Right ventricle myocardium inferior (tissue), 1 donor: ENCODE measurements around the gene LRRFIP1. TPM values are rescaled to one million over a fixed set of nuclear protein-coding genes. Genes with fewer than 3 reads are reported as not detected.
"Not testable (repeated sequence)": the region's sequence is repeated elsewhere in the genome, so short reads cannot be mapped to it uniquely, and the experiment has no call there.

Source experiments
- ATAC-seq: fragments of 200-7000 bp; cut with Tn5 transposase; one replicate; pipeline ENCODE4 v1.9.1; 2020; ENCODE audit warnings: mild to moderate bottlenecking, moderate library complexity
- DNase-seq: peaks from one replicate; pipeline ENCODE4 v3.0.0; 2021; ENCODE audit errors: missing footprints
- intact Hi-C: fragments of 100-400 bp; cut with DNase I; formaldehyde crosslinking; loops from one replicate; pipeline ENCODE4 v1.11.0; 2022
- total RNA-seq: library from RNA; stranded (reverse); fragmentation: NEBNext Ultra II Directional; extraction: Animal tissue kit (Norgen Biotek cat#: 25700); gene quantifications from one replicate; pipeline ENCODE4 v1.2.1, GENCODE V29; 2021
- donor health status: DM: no; HTN: yes; CAD: no; lungs with severe emphysema.

LRRFIP1 gene
- total RNA-seq, 1 donor from 2014 or later: 104 TPM

GRCh38 chr2:237669283-237669627 is 41.9 kb downstream of the LRRFIP1 start:
- intact Hi-C loops: no loop called here
- no peak for ATAC-seq
- no peak for DNase-seq

DNA sequence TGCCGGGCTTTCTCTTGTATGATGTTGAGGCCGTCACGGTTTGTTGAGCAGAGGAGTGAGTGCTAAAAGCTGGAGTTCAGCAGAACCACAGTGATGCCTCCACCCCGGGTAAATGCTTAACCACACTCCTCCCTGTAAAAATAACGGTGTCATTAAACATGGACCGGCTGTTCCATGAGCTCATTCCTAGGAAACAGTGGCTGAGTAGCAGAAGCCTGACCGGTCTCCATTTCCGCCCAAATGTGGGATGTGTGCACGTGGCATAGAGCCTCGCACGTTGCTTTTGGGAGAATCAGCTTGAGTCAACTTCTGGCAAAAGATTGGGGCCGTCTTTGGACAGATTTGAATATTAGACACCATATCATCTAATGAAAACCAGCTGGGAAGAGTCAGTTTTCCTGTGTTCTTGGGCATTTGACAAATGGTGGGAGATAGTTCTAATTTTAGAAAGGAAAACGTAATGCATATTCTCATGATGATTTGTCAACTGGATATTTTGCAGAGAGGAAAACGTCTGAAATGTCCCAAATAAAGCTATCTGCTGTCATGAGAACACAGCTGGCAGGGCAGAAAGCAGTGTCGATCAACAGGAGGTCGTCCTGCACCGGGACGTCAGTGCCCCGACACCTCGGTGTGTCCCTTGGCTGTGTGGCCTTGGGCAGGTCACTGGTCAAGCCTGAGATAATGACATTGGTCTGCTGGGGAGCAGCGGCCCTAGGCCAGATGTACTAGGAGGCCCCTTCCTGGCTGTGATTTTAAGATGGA is 42.4 kb downstream of the LRRFIP1 start:
- intact Hi-C loops: loop anchor here (5.0 to 10.0 kb wide), 2 partner anchors 88 to 595 kb away; no protein-coding TSS in a partner anchor
- ATAC-seq: peak; percentile 85
- DNase-seq: peak; percentile 74

DNA sequence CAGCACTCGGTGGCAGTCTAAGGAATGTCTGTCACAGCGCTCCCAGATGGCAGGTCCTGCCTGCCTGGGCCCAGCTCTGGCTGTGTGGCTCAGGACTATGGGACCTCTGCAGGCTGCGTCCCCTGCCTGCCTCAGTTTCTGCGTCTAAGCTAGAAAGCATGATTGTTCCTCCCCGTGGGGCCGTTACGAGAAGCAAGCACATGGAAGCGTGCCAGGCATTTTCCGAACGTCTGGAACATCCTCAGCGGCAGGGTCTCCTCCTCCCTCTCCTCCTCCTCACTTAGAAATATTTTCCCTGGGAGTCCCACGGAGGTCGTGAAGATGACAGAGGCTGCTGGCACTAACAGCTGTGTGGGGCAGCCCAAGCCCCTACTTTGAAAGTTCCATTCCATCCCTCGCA is 43.3 kb downstream of the LRRFIP1 start:
- intact Hi-C loops: loop anchor here (5.0 to 10.0 kb wide), 2 partner anchors 88 to 594 kb away; no protein-coding TSS in a partner anchor

GRCh38 chr2:237671466-237672138 is 44.2 kb downstream of the LRRFIP1 start:
- DNase-seq: no peak
- intact Hi-C loops: loop anchor here (5.0 to 10.0 kb wide), 2 partner anchors 89 to 593 kb away; no protein-coding TSS in a partner anchor

More for the DNA sequence above, 43.3 kb downstream of the LRRFIP1 start:
- ATAC-seq (no peak), DNase-seq (no peak)

GRCh38 chr2:237672731-237673129 is 45.3 kb downstream of the LRRFIP1 start:
- DNase-seq (no peak), ATAC-seq (no peak)
- intact Hi-C loops: loop anchor here (1.0 to 10.0 kb wide), 3 partner anchors 73 to 592 kb away; no protein-coding TSS in a partner anchor

More at GRCh38 chr2:237671466-237672138, 44.2 kb downstream of the LRRFIP1 start:
- no peak for ATAC-seq

GRCh38 chr2:237673130-237674001 is 46.0 kb downstream of the LRRFIP1 start:
- peak; percentile 8 for ATAC-seq
- intact Hi-C loops: loop anchor here (1.0 to 10.0 kb wide), 4 partner anchors 19 to 591 kb away; no protein-coding TSS in a partner anchor
- DNase-seq: peak; percentile 94

GRCh38 chr2:237674731-237675276 is 47.4 kb downstream of the LRRFIP1 start:
- ATAC-seq (peak; percentile 82), DNase-seq (peak; percentile 94)
- intact Hi-C loops: loop anchor here (2.0 to 10.0 kb wide), 3 partner anchors 18 to 590 kb away; no protein-coding TSS in a partner anchor

DNA sequence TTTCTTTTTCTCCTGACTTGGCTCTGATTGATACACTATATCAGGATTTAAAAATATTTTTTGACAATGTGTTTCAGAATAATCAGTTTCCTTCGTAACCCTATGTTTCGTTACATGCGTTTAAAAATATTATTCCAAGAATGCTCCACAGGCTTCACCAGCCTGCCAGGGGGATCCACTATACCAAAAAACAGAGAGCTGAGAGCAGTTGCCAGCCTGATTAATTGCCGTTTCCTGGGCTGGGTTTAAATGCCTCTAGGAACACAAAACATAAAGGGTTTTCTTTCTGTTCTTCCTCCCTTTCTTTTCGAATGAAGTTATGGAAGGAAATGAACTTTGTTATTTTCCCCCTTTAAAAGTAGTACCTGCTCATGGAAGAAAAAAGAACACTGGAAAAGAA is 47.9 kb downstream of the LRRFIP1 start:
- intact Hi-C loops: loop anchor here (2.0 to 10.0 kb wide), 2 partner anchors 17 to 589 kb away; no protein-coding TSS in a partner anchor
- DNase-seq: no peak
- ATAC-seq: no peak

GRCh38 chr2:237680702-237681478 is 53.5 kb downstream of the LRRFIP1 start:
- intact Hi-C loops: no loop called here
- ATAC-seq: no peak
- DNase-seq: no peak

DNA sequence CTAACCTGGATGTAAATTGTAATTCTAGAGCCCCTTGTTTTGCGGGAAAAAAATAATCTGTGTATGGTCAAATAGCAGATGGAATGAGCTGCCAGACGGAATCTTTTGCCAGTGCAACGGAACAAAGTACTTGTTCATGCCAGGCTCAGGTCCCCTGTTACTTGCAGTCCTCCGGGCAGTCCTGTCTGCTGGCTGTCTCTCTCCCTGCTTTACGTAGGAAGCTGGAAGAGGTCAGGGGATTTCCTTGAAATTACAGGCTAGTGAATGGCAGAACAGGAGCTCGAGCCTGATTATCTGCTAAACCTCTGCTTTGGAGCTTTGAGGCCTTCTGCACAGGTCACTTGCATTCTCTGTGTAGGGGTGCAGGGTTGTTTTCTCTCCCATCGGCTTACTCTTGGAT is 54.8 kb downstream of the LRRFIP1 start:
- intact Hi-C loops: no loop called here
- ATAC-seq (no peak), DNase-seq (peak; percentile 41)

GRCh38 chr2:237682856-237683670 is 55.7 kb downstream of the LRRFIP1 start:
- DNase-seq (peak; percentile 55), ATAC-seq (no peak)
- intact Hi-C loops: no loop called here

GRCh38 chr2:237685408-237685807 is 58.0 kb downstream of the LRRFIP1 start:
- intact Hi-C loops: no loop called here
- no peak for ATAC-seq
- peak; percentile 6 for DNase-seq

DNA sequence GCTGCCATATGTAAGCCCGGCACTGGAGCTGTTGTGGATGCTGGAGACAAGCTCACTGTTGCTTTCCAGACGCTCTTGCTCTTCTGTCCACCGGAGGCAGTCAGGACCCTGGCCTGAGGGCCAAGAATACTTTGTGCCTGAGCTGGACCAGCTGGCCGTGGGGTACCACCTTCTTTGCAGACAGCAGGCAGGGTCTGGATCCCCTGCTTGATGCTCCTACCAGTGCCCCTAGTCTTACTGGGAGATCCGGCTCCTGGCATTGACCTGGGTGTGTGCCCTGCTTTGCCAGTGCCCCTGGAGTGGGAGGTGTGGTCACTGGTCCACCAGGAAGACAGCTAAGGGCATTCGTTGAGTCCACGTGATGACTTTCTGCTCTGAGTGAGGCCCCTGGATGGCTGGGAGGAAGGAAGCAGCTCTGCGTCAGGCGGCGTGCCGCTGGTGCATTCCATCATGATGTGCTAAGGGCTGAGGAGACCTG is 59.3 kb downstream of the LRRFIP1 start:
- no peak for ATAC-seq
- peak; percentile 80 for DNase-seq
- intact Hi-C loops: no loop called here

DNA sequence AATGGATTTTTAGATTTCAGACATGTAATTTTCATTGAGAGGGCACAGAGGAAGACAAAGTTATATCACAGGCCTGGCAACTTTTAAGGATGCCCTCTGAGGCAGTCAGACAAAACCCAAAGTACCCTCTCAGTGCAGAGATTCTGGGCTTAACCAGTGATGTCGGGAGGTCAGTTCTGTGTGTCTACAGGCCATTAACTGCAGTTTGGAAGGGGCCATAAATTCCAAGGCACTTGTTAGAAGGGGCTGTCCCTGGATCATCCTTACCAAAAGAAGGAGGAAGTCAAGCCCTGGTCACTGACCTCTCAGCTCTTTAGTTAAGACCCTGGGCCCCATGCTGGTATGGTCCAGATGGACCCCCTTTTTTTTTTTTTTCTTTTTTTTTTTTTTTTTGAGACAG is 60.7 kb downstream of the LRRFIP1 start:
- DNase-seq (no peak), ATAC-seq (no peak)
- intact Hi-C loops: no loop called here

GRCh38 chr2:237688541-237688940 is 61.2 kb downstream of the LRRFIP1 start:
- DNase-seq, intact Hi-C loops: not testable (repeated sequence)

GRCh38 chr2:237689336-237690131 is 62.1 kb downstream of the LRRFIP1 start:
- intact Hi-C loops: loop anchor here (5.0 kb wide), 1 partner anchor 43 kb away; no protein-coding TSS in a partner anchor
- DNase-seq: peak; percentile 78
- ATAC-seq: no peak

More at GRCh38 chr2:237688541-237688940, 61.2 kb downstream of the LRRFIP1 start:
- ATAC-seq: not testable (repeated sequence)
